Neural cell (in vitro differentiated cells): ENCODE results near the gene SF3B2. TPM values are rescaled to one million over a fixed set of nuclear protein-coding genes. Genes with fewer than 3 reads are reported as not detected.

Experiments
- H2AFZ ChIP-seq: fragments of 200-600, 300-800 bp; sonication (generic), shearing (Covaris generic); 2 replicates; pipeline ENCODE4 v1.6.0; 2014; ENCODE audit warnings: low read depth, mild to moderate bottlenecking, antibody characterized with exemption, low read length, moderate library complexity
- H3F3A ChIP-seq: fragments of 200-600 bp; shearing (Covaris generic); 2 replicates; pipeline ENCODE4 v1.6.1; 2016; ENCODE audit warnings: mild to moderate bottlenecking, moderate library complexity, mixed read lengths, antibody characterized with exemption, low read length; ENCODE audit not compliant: insufficient read depth, poor library complexity, severe bottlenecking
- H3K27ac ChIP-seq: fragments of 200-600, 300-800 bp; sonication (generic), shearing (Covaris generic); 2 replicates; pipeline ENCODE4 v1.5.1; 2014; ENCODE audit warnings: mild to moderate bottlenecking, low read length, moderate library complexity
- H3K27me3 ChIP-seq: fragments of 300-800, 200-600 bp; sonication (generic), shearing (Covaris generic); 2 replicates; pipeline ENCODE4 v1.6.0; 2014; ENCODE audit warnings: mild to moderate bottlenecking, low read depth, low read length, moderate library complexity; ENCODE audit not compliant: insufficient read depth
- H3K36me3 ChIP-seq: fragments of 300-800, 200-600 bp; sonication (generic), shearing (Covaris generic); 2 replicates; pipeline ENCODE4 v1.5.1; 2014; ENCODE audit warnings: mild to moderate bottlenecking, antibody characterized with exemption, low read length, moderate library complexity; ENCODE audit not compliant: insufficient read depth
- H3K4me2 ChIP-seq: fragments of 300-800, 200-600 bp; sonication (generic), shearing (Covaris generic); 2 replicates; pipeline ENCODE4 v1.6.0; 2014; ENCODE audit warnings: mild to moderate bottlenecking, low read length
- H3K4me3 ChIP-seq: fragments of 300-800, 200-600 bp; sonication (generic), shearing (Covaris generic); 2 replicates; pipeline ENCODE4 v1.5.1; 2014; ENCODE audit warnings: mild to moderate bottlenecking, low read length, moderate library complexity
- H3K79me2 ChIP-seq: fragments of 200-600 bp; shearing (Covaris generic); replicated peaks from 2 replicates; pipeline ENCODE4 v1.6.0; 2014; ENCODE audit warnings: mild to moderate bottlenecking, low read length, moderate library complexity; ENCODE audit not compliant: insufficient read depth
- H3K9ac ChIP-seq: fragments of 300-800, 200-600 bp; sonication (generic), shearing (Covaris generic); 2 replicates; pipeline ENCODE4 v1.6.1; 2016; ENCODE audit warnings: mild to moderate bottlenecking, low read length, mixed read lengths
- H3K9me2 ChIP-seq: fragments of 200-600 bp; shearing (Covaris generic); 2 replicates; pipeline ENCODE4 v1.6.1; 2016; ENCODE audit warnings: mild to moderate bottlenecking, low read length, mixed read lengths; ENCODE audit not compliant: insufficient read depth
- H3K9me3 ChIP-seq: fragments of 200-600, 300-800 bp; sonication (generic), shearing (Covaris generic); 2 replicates; pipeline ENCODE4 v1.6.1; 2016; ENCODE audit warnings: mild to moderate bottlenecking, mixed run types, low read length, moderate library complexity, mixed read lengths
- H4K20me1 ChIP-seq: fragments of 200-600 bp; shearing (Covaris generic); 2 replicates; pipeline ENCODE4 v1.6.1; 2016; ENCODE audit warnings: mild to moderate bottlenecking, mixed run types; ENCODE audit not compliant: insufficient read depth
- EP300 ChIP-seq: fragments of 450-650 bp; conservative IDR thresholded peaks from 2 replicates; pipeline ENCODE4 v1.6.1; 2014; ENCODE audit warnings: antibody characterized with exemption, mild to moderate bottlenecking, moderate library complexity; ENCODE audit not compliant: poor library complexity, severe bottlenecking
- EZH2 ChIP-seq: fragments of 200-600, 300-800 bp; shearing (Covaris generic), sonication (generic); IDR thresholded peaks from 2 replicates; pipeline ENCODE4 v1.6.1; 2014; ENCODE audit warnings: antibody characterized with exemption, low read length, borderline replicate concordance, mild to moderate bottlenecking; ENCODE audit not compliant: insufficient read depth, poor library complexity, severe bottlenecking
- MXI1 ChIP-seq: fragments of 450-650 bp; conservative IDR thresholded peaks from 2 replicates; pipeline ENCODE4 v1.6.1; 2014; ENCODE audit warnings: antibody characterized with exemption, mild to moderate bottlenecking; ENCODE audit not compliant: poor library complexity, severe bottlenecking
- POLR2AphosphoS5 ChIP-seq: IDR thresholded peaks from 2 replicates; pipeline ENCODE4 v1.6.1; 2012
- RAD21 ChIP-seq: fragments of 450-650 bp; conservative IDR thresholded peaks from 2 replicates; pipeline ENCODE4 v1.6.1; 2014; ENCODE audit warnings: antibody characterized with exemption, mild to moderate bottlenecking, moderate library complexity
- SMC3 ChIP-seq: fragments of 450-650 bp; conservative IDR thresholded peaks from 2 replicates; pipeline ENCODE4 v1.6.1; 2014; ENCODE audit warnings: antibody characterized with exemption, mild to moderate bottlenecking, moderate library complexity; ENCODE audit not compliant: poor library complexity
- TAF1 ChIP-seq: IDR thresholded peaks from 2 replicates; pipeline ENCODE4 v1.6.1; 2012; ENCODE audit warnings: low read depth
- polyA plus RNA-seq: library from polyadenylated mRNA; depleted of rRNA; stranded (reverse); fragments of >200 nt; gene quantifications from 2 replicates; pipeline ENCODE4 v1.2.3, GENCODE V29; 2014
- TF ChIP-seq, protein P1 (sequence below): fragments of 450-650 bp; IDR thresholded peaks from 2 replicates; pipeline ENCODE4 v1.5.1; 2014; ENCODE audit warnings: antibody characterized with exemption, mild to moderate bottlenecking, moderate library complexity; ENCODE audit not compliant: poor library complexity, severe bottlenecking

SF3B2 gene
- polyA plus RNA-seq, 1 donor from 2014 or later, result 121 TPM

DNA sequence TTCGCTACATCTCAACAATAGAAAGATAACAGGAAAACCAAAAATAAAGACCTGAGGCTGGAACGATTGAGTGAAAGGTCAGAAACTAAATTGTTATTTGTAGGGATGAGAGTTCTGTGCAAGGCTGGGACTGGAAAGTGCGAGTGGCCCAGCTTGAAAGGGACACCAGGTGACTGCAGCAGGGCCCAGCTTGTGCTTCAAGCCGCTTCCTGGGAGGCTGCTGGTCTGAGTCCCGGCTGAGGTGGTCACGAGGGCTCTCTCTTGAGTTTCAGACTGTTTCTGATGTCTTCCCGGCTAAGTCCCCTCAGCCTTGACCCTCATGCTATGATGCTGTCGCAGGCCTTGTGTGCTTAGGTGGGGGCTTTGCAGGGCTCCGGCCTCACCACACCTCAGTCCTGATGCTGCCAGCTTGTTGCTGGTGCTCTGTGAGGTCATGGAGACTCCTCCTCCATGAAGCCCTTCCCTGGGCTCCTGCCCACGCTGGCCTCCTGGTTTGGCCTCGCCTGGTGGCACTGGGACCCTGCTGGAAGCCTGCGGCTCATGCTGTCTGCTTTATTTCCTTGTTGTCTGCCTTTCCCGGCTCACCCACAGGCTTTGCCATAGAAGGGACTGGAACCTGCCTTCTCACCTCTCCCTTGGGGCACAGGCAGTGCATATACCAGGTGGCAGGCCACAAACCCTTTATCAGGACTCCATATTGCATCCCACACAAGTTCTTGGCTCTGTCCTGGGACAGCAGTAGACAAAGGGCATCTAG is 45.9 kb upstream of the SF3B2 start:
- Histone ChIP-seq H3K9me2 (no peaks in the 10 kb centered on the region), H2AFZ (no peak overlapping the region), H3K27ac (no peak overlapping the region), H3F3A (no peaks in the 10 kb centered on the region), H3K27me3 (peaks cover 2% of the 10 kb centered on the region), H3K4me3 (no peak overlapping the region), H3K79me2 (peaks cover 15% of the 10 kb centered on the region), H3K36me3 (no peaks in the 10 kb centered on the region), H3K9me3 (no peaks in the 10 kb centered on the region), H3K9ac (no peak overlapping the region), H3K4me2 (no peak overlapping the region), H4K20me1 (no peaks in the 10 kb centered on the region)
- TF ChIP-seq, protein P1, sequence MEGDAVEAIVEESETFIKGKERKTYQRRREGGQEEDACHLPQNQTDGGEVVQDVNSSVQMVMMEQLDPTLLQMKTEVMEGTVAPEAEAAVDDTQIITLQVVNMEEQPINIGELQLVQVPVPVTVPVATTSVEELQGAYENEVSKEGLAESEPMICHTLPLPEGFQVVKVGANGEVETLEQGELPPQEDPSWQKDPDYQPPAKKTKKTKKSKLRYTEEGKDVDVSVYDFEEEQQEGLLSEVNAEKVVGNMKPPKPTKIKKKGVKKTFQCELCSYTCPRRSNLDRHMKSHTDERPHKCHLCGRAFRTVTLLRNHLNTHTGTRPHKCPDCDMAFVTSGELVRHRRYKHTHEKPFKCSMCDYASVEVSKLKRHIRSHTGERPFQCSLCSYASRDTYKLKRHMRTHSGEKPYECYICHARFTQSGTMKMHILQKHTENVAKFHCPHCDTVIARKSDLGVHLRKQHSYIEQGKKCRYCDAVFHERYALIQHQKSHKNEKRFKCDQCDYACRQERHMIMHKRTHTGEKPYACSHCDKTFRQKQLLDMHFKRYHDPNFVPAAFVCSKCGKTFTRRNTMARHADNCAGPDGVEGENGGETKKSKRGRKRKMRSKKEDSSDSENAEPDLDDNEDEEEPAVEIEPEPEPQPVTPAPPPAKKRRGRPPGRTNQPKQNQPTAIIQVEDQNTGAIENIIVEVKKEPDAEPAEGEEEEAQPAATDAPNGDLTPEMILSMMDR, result no peak
- no peak for TF ChIP-seq EZH2
- TF ChIP-seq EP300, result no peak
- TF ChIP-seq POLR2AphosphoS5, result no peak
- no peak for TF ChIP-seq TAF1

DNA sequence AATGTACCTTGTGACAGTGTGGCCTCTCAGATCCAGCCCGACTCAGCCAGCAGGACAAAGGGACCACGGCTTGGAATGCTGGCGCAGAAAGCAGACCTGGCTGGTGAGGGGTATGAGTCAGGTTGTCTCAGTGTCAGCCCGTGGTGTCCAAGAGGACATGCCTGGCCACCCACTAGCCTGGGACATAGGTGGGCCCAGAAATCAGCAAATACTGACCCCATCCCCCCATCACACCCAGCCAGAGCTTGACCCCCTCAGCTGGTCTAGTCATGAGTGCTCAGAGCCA is 45.3 kb upstream of the SF3B2 start:
- no peaks in the 10 kb centered on the region for H4K20me1 ChIP-seq
- H3K9me2 ChIP-seq, result no peaks in the 10 kb centered on the region
- H3K36me3 ChIP-seq, result no peaks in the 10 kb centered on the region
- no peak overlapping the region for H3K4me3 ChIP-seq
- no peak overlapping the region for H2AFZ ChIP-seq
- H3K4me2 ChIP-seq, result no peak overlapping the region
- TF ChIP-seq SMC3 (no peak), EZH2 (no peak), RAD21 (no peak)
- TF ChIP-seq, protein P1, result no peak
- no peak overlapping the region for H3K27ac ChIP-seq
- H3F3A ChIP-seq, result no peaks in the 10 kb centered on the region
- peaks cover 6% of the 10 kb centered on the region for H3K27me3 ChIP-seq
- no peak overlapping the region for H3K9ac ChIP-seq
- no peaks in the 10 kb centered on the region for H3K9me3 ChIP-seq
- H3K79me2 ChIP-seq, result peaks cover 10% of the 10 kb centered on the region

DNA sequence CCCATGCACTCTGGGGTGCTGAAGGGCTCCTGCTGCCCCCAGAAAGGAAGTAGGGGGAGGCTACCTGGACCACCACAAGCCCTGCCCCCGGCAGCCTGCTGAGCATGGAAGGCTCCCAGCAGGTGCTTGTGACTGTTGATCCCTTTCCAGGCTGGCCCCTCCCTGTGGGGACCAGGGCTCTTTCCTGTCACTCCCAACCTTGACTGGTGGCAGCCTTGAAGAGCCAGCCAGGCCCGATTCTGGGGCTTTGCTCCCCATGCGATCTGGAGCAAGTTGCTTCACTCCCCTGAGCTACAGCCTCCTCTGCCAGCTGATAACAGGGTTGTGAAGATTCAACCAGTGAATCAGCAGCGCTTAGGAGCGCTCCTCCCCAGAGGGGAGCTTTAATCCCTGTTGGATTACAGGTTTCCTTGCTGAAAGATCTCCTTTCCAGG is 44.9 kb upstream of the SF3B2 start:
- Histone ChIP-seq H3K36me3 (no peaks in the 10 kb centered on the region), H3K27ac (no peak overlapping the region), H3F3A (no peaks in the 10 kb centered on the region), H3K9me3 (no peaks in the 10 kb centered on the region), H3K4me3 (no peak overlapping the region), H3K79me2 (peaks cover 9% of the 10 kb centered on the region), H3K27me3 (peaks cover 6% of the 10 kb centered on the region), H3K4me2 (no peak overlapping the region), H4K20me1 (no peaks in the 10 kb centered on the region), H2AFZ (no peak overlapping the region), H3K9me2 (no peaks in the 10 kb centered on the region), H3K9ac (no peak overlapping the region)
- TF ChIP-seq MXI1, result no peak
